ENCODE data around the gene ATP8B1. TPM values are rescaled to one million over a fixed set of nuclear protein-coding genes. Genes with fewer than 3 reads are reported as not detected.

ATP8B1 gene
- total and polyA plus RNA-seq, 2 of the 8 experiments (the other 6 are each of a cell fraction or from before 2014, with no cell fraction given), result 1.1 to 4.6 TPM

DNA sequence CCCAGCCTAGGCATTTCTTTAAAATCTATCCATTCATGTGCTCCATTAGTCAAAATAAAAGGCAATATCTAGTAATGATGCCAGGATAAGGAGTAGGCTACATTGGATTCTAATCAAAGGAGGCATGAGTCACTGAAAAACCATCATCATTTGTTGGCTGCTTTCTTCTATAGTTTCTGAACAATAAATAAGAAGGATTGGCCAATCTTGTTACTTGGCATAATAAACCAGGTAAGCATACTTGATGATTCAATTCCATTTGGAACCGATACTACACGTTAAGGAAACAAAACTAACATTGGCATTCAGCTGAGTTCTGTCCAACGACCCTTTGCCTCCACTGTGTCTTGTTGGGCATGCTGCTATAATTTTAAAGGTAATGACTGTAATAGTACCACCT is 27.2 kb downstream of the ATP8B1 start (continued):
- no peak for TF ChIP-seq NRF1 (IDR thresholded peaks at IDR 0.05; ENCODE audit: low read depth, low read length)
- no peak for TF ChIP-seq CTBP2 (IDR thresholded peaks at IDR 0.05; ENCODE audit: borderline replicate concordance, insufficient read depth, insufficient read length, low read length)
- TF ChIP-seq, protein P1, sequence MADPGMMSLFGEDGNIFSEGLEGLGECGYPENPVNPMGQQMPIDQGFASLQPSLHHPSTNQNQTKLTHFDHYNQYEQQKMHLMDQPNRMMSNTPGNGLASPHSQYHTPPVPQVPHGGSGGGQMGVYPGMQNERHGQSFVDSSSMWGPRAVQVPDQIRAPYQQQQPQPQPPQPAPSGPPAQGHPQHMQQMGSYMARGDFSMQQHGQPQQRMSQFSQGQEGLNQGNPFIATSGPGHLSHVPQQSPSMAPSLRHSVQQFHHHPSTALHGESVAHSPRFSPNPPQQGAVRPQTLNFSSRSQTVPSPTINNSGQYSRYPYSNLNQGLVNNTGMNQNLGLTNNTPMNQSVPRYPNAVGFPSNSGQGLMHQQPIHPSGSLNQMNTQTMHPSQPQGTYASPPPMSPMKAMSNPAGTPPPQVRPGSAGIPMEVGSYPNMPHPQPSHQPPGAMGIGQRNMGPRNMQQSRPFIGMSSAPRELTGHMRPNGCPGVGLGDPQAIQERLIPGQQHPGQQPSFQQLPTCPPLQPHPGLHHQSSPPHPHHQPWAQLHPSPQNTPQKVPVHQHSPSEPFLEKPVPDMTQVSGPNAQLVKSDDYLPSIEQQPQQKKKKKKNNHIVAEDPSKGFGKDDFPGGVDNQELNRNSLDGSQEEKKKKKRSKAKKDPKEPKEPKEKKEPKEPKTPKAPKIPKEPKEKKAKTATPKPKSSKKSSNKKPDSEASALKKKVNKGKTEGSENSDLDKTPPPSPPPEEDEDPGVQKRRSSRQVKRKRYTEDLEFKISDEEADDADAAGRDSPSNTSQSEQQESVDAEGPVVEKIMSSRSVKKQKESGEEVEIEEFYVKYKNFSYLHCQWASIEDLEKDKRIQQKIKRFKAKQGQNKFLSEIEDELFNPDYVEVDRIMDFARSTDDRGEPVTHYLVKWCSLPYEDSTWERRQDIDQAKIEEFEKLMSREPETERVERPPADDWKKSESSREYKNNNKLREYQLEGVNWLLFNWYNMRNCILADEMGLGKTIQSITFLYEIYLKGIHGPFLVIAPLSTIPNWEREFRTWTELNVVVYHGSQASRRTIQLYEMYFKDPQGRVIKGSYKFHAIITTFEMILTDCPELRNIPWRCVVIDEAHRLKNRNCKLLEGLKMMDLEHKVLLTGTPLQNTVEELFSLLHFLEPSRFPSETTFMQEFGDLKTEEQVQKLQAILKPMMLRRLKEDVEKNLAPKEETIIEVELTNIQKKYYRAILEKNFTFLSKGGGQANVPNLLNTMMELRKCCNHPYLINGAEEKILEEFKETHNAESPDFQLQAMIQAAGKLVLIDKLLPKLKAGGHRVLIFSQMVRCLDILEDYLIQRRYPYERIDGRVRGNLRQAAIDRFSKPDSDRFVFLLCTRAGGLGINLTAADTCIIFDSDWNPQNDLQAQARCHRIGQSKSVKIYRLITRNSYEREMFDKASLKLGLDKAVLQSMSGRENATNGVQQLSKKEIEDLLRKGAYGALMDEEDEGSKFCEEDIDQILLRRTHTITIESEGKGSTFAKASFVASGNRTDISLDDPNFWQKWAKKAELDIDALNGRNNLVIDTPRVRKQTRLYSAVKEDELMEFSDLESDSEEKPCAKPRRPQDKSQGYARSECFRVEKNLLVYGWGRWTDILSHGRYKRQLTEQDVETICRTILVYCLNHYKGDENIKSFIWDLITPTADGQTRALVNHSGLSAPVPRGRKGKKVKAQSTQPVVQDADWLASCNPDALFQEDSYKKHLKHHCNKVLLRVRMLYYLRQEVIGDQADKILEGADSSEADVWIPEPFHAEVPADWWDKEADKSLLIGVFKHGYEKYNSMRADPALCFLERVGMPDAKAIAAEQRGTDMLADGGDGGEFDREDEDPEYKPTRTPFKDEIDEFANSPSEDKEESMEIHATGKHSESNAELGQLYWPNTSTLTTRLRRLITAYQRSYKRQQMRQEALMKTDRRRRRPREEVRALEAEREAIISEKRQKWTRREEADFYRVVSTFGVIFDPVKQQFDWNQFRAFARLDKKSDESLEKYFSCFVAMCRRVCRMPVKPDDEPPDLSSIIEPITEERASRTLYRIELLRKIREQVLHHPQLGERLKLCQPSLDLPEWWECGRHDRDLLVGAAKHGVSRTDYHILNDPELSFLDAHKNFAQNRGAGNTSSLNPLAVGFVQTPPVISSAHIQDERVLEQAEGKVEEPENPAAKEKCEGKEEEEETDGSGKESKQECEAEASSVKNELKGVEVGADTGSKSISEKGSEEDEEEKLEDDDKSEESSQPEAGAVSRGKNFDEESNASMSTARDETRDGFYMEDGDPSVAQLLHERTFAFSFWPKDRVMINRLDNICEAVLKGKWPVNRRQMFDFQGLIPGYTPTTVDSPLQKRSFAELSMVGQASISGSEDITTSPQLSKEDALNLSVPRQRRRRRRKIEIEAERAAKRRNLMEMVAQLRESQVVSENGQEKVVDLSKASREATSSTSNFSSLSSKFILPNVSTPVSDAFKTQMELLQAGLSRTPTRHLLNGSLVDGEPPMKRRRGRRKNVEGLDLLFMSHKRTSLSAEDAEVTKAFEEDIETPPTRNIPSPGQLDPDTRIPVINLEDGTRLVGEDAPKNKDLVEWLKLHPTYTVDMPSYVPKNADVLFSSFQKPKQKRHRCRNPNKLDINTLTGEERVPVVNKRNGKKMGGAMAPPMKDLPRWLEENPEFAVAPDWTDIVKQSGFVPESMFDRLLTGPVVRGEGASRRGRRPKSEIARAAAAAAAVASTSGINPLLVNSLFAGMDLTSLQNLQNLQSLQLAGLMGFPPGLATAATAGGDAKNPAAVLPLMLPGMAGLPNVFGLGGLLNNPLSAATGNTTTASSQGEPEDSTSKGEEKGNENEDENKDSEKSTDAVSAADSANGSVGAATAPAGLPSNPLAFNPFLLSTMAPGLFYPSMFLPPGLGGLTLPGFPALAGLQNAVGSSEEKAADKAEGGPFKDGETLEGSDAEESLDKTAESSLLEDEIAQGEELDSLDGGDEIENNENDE (IDR thresholded peaks at IDR 0.05; ENCODE audit: insufficient replicate concordance, low read length), result no peak
- TF ChIP-seq SP4 (IDR thresholded peaks at IDR 0.05; ENCODE audit: low read length), result no peak
- TF ChIP-seq SP2 (IDR thresholded peaks at IDR 0.05; ENCODE audit: low read length), result no peak
- TF ChIP-seq RNF2 (IDR thresholded peaks at IDR 0.05; ENCODE audit: borderline replicate concordance, low read depth, low read length, missing control alignments, poor library complexity, severe bottlenecking), result no peak

Data from H1 (cell line).